Mammary epithelial cell (primary cell): ENCODE data around the gene RNU6-9.

ENCODE experiments used
- CTCF ChIP-seq, 2 donors: IDR thresholded peaks in 1 of 2; conservative IDR thresholded peaks in 1 of 2; 2 replicates each; pipeline ENCODE4 v1.5.1; 2011 to 2012; ENCODE audit warnings: inconsistent platforms in 2 of 2, low read length in 2 of 2, mild to moderate bottlenecking in 2 of 2, control low read depth in 1 of 2, low read depth in 1 of 2; ENCODE audit not compliant: insufficient read depth in 1 of 2; ENCODE audit errors: extremely low read depth in 1 of 2
- EZH2 ChIP-seq: IDR thresholded peaks from 2 replicates; pipeline ENCODE4 v1.6.1; 2012; ENCODE audit warnings: low read length, inconsistent platforms, borderline replicate concordance

GRCh38 chr19:900302-901111, 7.2 kb downstream of the RNU6-9 start:
- TF ChIP-seq CTCF (conservative IDR thresholded peaks at IDR 0.05 in 1 of 2, IDR thresholded peaks at IDR 0.05 in 1 of 2; ENCODE audit: extremely low read depth in 1 of 2, insufficient read depth in 1 of 2, low read depth in 1 of 2, low read length in 2 of 2) (no peak), EZH2 (no peak)
